K562 (cell line): ENCODE measurements around the gene ACOT9. TPM values are rescaled to one million over a fixed set of nuclear protein-coding genes. Genes with fewer than 3 reads are reported as not detected.
"Not testable (repeated sequence)": the region's sequence is repeated elsewhere in the genome, so short reads cannot be mapped to it uniquely, and the experiment has no call there.

Experiments
- ATAC-seq: fragments of 200-7000 bp; cut with Tn5 transposase; 3 replicates; pipeline ENCODE4 v1.9.1; 2020; ENCODE audit warnings: moderate library complexity
- BruUV-seq: library from RNA; stranded (reverse); fragments of 400-500 nt; replicated peaks from 2 replicates; lab custom pipeline; 2021; lab: Mats Ljungman, UMichigan
- CTCF ChIA-PET: fragments of 300-600 bp; formaldehyde crosslinking; extraction: SDS; loops from one replicate; lab custom pipeline; 2021; ENCODE audit warnings: low intra/inter-chr PET ratio; lab: Yijun Ruan, JAX
- POLR2A ChIA-PET: fragments of 300-600, 350-650 bp; sonication (Branson Sonifier 250); formaldehyde crosslinking; extraction: SDS; loops from one replicate; lab custom pipeline; 2021; ENCODE audit warnings: antibody characterized with exemption, inconsistent platforms; lab: Yijun Ruan, JAX
- DNase-seq, 4 experiments: peaks; one replicate each; pipeline versions ENCODE4 v3.0.0 to v3.0.0-alpha.2; 2011 to 2018; ENCODE audit warnings: low spot score in 3 of 4, mixed read lengths in 3 of 4; ENCODE audit errors: extremely low read depth in 1 of 4
- FAIRE-seq: peaks from 2 replicates; lab custom pipeline; 2011; peaks lifted over from hg19 to GRCh38; lab: Jason Lieb, UNC
- H2AFZ ChIP-seq: 2 replicates; pipeline ENCODE4 v1.6.0; 2011; ENCODE audit warnings: low read depth, low read length, control low read depth, inconsistent platforms
- H3K27ac ChIP-seq: fragments of 200-600 bp; 3 replicates; pipeline ENCODE4 v1.8.0; 2011; ENCODE audit warnings: low read depth, mild to moderate bottlenecking, control low read depth, inconsistent platforms, low read length, moderate library complexity, mixed read lengths; ENCODE audit errors: extremely low read depth
- H3K27me3 ChIP-seq, 2 experiments: fragments of 300-600 bp in 1 of 2; 2 replicates in 1 of 2; 3 replicates in 1 of 2; pipeline versions ENCODE4 v1.6.0 to v1.8.0; 2011; ENCODE audit warnings: inconsistent platforms in 2 of 2, low read length in 2 of 2, mild to moderate bottlenecking in 1 of 2, mixed read lengths in 1 of 2, moderate library complexity in 1 of 2; ENCODE audit not compliant: control insufficient read depth in 2 of 2, insufficient read depth in 2 of 2
- H3K36me3 ChIP-seq: fragments of 300-600 bp; 3 replicates; pipeline ENCODE4 v1.8.0; 2011; ENCODE audit warnings: mild to moderate bottlenecking, low read length, inconsistent platforms; ENCODE audit not compliant: control insufficient read depth, insufficient read depth
- H3K4me1 ChIP-seq, 2 experiments: fragments of 200-600 bp in 1 of 2; replicated peaks in 1 of 2; 2 replicates in 1 of 2; 3 replicates in 1 of 2; pipeline versions ENCODE4 v1.5.1 to v1.8.0; 2011; ENCODE audit warnings: inconsistent platforms in 2 of 2, low read length in 2 of 2, mild to moderate bottlenecking in 1 of 2, mixed read lengths in 1 of 2, moderate library complexity in 1 of 2; ENCODE audit not compliant: control insufficient read depth in 2 of 2, insufficient read depth in 2 of 2
- H3K4me2 ChIP-seq: 2 replicates; pipeline ENCODE4 v1.6.1; 2011; ENCODE audit warnings: low read length, control low read depth, inconsistent platforms, mixed read lengths; ENCODE audit not compliant: insufficient read depth
- H3K4me3 ChIP-seq: fragments of 200-600 bp; sonication (generic), shearing (Covaris generic); 2 replicates; pipeline ENCODE4 v1.5.1; 2016; ENCODE audit warnings: control low read depth, inconsistent platforms
- H3K79me2 ChIP-seq: fragments of 200-600 bp; 3 replicates; pipeline ENCODE4 v1.8.0; 2011; ENCODE audit warnings: low read length, inconsistent platforms; ENCODE audit not compliant: control insufficient read depth, insufficient read depth
- H3K9ac ChIP-seq, 2 experiments: 2 replicates each; pipeline versions ENCODE4 v1.6.0 to v1.6.1; 2011; ENCODE audit warnings: low read depth in 2 of 2, low read length in 2 of 2, control low read depth in 1 of 2, inconsistent platforms in 1 of 2, mild to moderate bottlenecking in 1 of 2, mixed read lengths in 1 of 2; ENCODE audit not compliant: insufficient read depth in 1 of 2
- H3K9me1 ChIP-seq: one replicate; pipeline ENCODE4 v1.6.0; 2011; ENCODE audit warnings: inconsistent platforms, mild to moderate bottlenecking, low read length, moderate library complexity; ENCODE audit not compliant: control insufficient read depth, insufficient read depth
- H3K9me3 ChIP-seq: replicated peaks from 2 replicates; pipeline ENCODE4 v1.5.1; 2011; ENCODE audit warnings: low read depth, low read length, inconsistent platforms; ENCODE audit not compliant: control insufficient read depth, insufficient read depth
- H4K20me1 ChIP-seq: replicated peaks from 2 replicates; pipeline ENCODE4 v1.6.1; 2011; ENCODE audit warnings: low read length, inconsistent platforms, mixed read lengths; ENCODE audit not compliant: control insufficient read depth, insufficient read depth
- SPI1 ChIP-seq: IDR thresholded peaks from 2 replicates; pipeline ENCODE4 v1.6.1; 2011; ENCODE audit warnings: low read depth, low read length, control low read depth, borderline replicate concordance
- WGBS: fragments of 100-300 bp; shearing (Covaris generic); methylation state at CpG from one replicate; pipeline ENCODE4 v1.1.6; 2016; ENCODE audit warnings: low coverage, mixed read lengths; ENCODE audit not compliant: insufficient coverage; ENCODE audit errors: missing lambda C conversion rate; 5-methylcytosine and 5-hydroxymethylcytosine counted together
- in situ Hi-C: fragments of 300-500 bp; cut with MboI; formaldehyde crosslinking; loops from 4 replicates; pipeline ENCODE4 v1.15.0; 2018; ENCODE audit warnings: inconsistent platforms, mixed read lengths
- intact Hi-C: fragments of 100-400 bp; cut with micrococcal nuclease; formaldehyde crosslinking; loops from 2 replicates; pipeline ENCODE4 v1.14.2; 2022
- polyA plus RNA-seq, 8 experiments: library from polyadenylated mRNA; depleted of rRNA in 4 of 8; stranded (reverse) in 5 of 8; unstranded in 3 of 8; fragments of >200 nt; fragmentation: Nextera tagmentation in 2 of 8; fragmentation: Illumina TruSeq in 1 of 8; extraction: Ambion mirVana in 2 of 8; extraction: Trizol in 1 of 8; gene quantifications; 2 replicates each; pipeline versions ENCODE4 v1.2.1 to v1.2.3, GENCODE V29; 2011 to 2014; ENCODE audit warnings: inconsistent platforms in 1 of 8, missing spikeins in 1 of 8
- total RNA-seq, 7 experiments: library from RNA; depleted of rRNA in 6 of 7; stranded (reverse); fragments of >200 nt in 6 of 7; fragmentation: Illumina TruSeq in 2 of 7; extraction: Trizol in 2 of 7; gene quantifications; 2 replicates each; pipeline versions ENCODE4 v1.2.1 to v1.2.3, GENCODE V29; 2011 to 2021; ENCODE audit warnings: low replicate concordance in 1 of 7
- TF ChIP-seq, protein P1 (sequence below): fragments of 250-450 bp; sonication (Bioruptor Pico); IDR thresholded peaks from 2 replicates; pipeline ENCODE4 v1.9.0; 2021; ENCODE audit warnings: mild to moderate bottlenecking

Gene ACOT9
- total and polyA plus RNA-seq, 9 of the 15 experiments (the other 6 are each of a cell fraction or from before 2014, with no cell fraction given): 31.2 to 80.9 (median 45.3) TPM

- no peak for FAIRE-seq
- peak; percentile 62; the same call in 1 of the 2 replicates for TF ChIP-seq SPI1
- TF ChIP-seq, protein P1, sequence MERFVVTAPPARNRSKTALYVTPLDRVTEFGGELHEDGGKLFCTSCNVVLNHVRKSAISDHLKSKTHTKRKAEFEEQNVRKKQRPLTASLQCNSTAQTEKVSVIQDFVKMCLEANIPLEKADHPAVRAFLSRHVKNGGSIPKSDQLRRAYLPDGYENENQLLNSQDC (CRISPR knock-in tag): no peak
- H3K9ac ChIP-seq: 0 out of 4 replicates have a peak overlapping the region, but pooled peaks of 1 of the 2 experiments have one; percentile 34
Observed at GRCh38 chrX:23773601-23774175, 30.6 kb upstream of the ACOT9 start.

GRCh38 chrX:23771086-23771485, 28.0 kb upstream of the ACOT9 start:
- intact Hi-C loops, POLR2A ChIA-PET, FAIRE-seq, BruUV-seq, H3K27ac ChIP-seq, H2AFZ ChIP-seq, in situ Hi-C loops, H4K20me1 ChIP-seq, H3K27me3 ChIP-seq, H3K36me3 ChIP-seq, H3K9me1 ChIP-seq, H3K9ac ChIP-seq, DNase-seq, H3K79me2 ChIP-seq, H3K4me1 ChIP-seq, CTCF ChIA-PET, H3K4me2 ChIP-seq, H3K9me3 ChIP-seq, H3K4me3 ChIP-seq, ATAC-seq: not testable (repeated sequence)
- WGBS: 49% methylated on average over 6 of the region's 7 CpGs

More at GRCh38 chrX:23773601-23774175, 30.6 kb upstream of the ACOT9 start:
- ChIA-PET CTCF (no interaction called here), POLR2A (interaction anchor here (1.1 to 1.5 kb wide), 2 partner anchors 8 to 10 kb away, joined by 4 to 12 read pairs; partner anchors contain the start of gene SAT1)
- BruUV-seq: no TSS peak
- Histone ChIP-seq H3K36me3 (no peaks in the 10 kb centered on the region), H2AFZ (no peak overlapping the region; the same call in 1 of the 2 replicates), H3K9me1 (no peaks in the 10 kb centered on the region), H3K27me3 (no peaks in the 10 kb centered on the region), H4K20me1 (no peaks in the 10 kb centered on the region), H3K4me1 (peaks cover 0 to 3% of the 10 kb centered on the region in 2 experiments; a peak in 1 of 5 replicates), H3K4me3 (no peak overlapping the region), H3K4me2 (no peak overlapping the region), H3K9me3 (no peaks in the 10 kb centered on the region), H3K27ac (no peak overlapping the region), H3K79me2 (no peaks in the 10 kb centered on the region)
- 66% methylated on average over 3 of the region's 3 CpGs for WGBS
- DNase-seq: no peak
- ATAC-seq: no peak
- intact Hi-C loops (no loop called here), in situ Hi-C loops (no loop called here)
